ENCODE measurements around the gene IRF2BPL.

DNA sequence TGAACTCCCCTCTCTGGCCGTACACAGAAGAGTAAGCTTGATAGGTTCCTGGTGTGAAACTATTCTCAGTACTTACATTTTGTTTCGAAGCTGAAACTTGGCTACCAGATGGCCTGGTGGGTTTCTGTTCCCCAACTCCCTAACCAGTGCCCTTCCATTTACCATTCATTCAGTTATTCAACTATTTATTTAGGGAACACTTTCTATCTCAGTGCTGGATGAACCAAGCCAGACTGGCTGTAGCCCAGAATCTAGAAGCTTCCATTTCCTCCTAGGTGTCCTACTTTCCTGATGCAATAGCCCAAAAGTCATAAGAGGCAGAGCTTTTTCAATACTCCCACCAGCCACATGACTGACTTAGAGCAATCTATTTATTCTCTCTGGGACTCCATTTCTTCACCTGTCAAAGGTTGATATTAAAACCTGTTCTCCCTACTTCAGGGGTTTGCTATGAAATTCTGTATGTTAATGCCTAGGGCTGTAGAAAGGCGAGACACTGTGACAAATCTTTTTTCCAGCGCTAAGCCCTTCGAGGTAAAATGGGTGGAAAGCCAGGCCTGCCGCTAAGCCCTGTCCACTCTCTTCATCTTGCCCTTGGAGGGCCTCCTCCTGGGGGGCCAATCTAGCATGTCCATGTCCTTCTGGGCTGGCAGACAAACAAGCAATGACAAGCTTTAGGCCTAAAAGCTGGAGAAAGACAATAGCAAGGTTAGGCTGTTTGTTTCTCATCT lies 8.1 kb upstream of the IRF2BPL start:
- TF ChIP-seq SIN3A (IDR thresholded peaks at IDR 0.05; ENCODE audit: low read depth) (no peak), POLR2A (IDR thresholded peaks at IDR 0.05; ENCODE audit: borderline replicate concordance, extremely low read depth, insufficient read depth, insufficient read length) (no peak), ZFX (IDR thresholded peaks at IDR 0.05) (no peak), FOSL1 (IDR thresholded peaks at IDR 0.05; ENCODE audit: low read depth) (no peak), EGR1 (IDR thresholded peaks at IDR 0.05; ENCODE audit: low read depth) (no peak), RAD21 (IDR thresholded peaks at IDR 0.05; ENCODE audit: low read depth) (no peak), JUND (IDR thresholded peaks at IDR 0.05) (no peak), YY1 (IDR thresholded peaks at IDR 0.05; ENCODE audit: extremely low read depth, insufficient replicate concordance, low read depth, low read length) (no peak)
- TF ChIP-seq, protein P1, sequence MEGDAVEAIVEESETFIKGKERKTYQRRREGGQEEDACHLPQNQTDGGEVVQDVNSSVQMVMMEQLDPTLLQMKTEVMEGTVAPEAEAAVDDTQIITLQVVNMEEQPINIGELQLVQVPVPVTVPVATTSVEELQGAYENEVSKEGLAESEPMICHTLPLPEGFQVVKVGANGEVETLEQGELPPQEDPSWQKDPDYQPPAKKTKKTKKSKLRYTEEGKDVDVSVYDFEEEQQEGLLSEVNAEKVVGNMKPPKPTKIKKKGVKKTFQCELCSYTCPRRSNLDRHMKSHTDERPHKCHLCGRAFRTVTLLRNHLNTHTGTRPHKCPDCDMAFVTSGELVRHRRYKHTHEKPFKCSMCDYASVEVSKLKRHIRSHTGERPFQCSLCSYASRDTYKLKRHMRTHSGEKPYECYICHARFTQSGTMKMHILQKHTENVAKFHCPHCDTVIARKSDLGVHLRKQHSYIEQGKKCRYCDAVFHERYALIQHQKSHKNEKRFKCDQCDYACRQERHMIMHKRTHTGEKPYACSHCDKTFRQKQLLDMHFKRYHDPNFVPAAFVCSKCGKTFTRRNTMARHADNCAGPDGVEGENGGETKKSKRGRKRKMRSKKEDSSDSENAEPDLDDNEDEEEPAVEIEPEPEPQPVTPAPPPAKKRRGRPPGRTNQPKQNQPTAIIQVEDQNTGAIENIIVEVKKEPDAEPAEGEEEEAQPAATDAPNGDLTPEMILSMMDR (IDR thresholded peaks at IDR 0.05 in 2 of 3, conservative IDR thresholded peaks at IDR 0.05 in 1 of 3; ENCODE audit: borderline replicate concordance in 1 of 3, insufficient read depth in 1 of 3, low read depth in 2 of 3, low read length in 2 of 3), result no peak
- TF ChIP-seq, protein P2, sequence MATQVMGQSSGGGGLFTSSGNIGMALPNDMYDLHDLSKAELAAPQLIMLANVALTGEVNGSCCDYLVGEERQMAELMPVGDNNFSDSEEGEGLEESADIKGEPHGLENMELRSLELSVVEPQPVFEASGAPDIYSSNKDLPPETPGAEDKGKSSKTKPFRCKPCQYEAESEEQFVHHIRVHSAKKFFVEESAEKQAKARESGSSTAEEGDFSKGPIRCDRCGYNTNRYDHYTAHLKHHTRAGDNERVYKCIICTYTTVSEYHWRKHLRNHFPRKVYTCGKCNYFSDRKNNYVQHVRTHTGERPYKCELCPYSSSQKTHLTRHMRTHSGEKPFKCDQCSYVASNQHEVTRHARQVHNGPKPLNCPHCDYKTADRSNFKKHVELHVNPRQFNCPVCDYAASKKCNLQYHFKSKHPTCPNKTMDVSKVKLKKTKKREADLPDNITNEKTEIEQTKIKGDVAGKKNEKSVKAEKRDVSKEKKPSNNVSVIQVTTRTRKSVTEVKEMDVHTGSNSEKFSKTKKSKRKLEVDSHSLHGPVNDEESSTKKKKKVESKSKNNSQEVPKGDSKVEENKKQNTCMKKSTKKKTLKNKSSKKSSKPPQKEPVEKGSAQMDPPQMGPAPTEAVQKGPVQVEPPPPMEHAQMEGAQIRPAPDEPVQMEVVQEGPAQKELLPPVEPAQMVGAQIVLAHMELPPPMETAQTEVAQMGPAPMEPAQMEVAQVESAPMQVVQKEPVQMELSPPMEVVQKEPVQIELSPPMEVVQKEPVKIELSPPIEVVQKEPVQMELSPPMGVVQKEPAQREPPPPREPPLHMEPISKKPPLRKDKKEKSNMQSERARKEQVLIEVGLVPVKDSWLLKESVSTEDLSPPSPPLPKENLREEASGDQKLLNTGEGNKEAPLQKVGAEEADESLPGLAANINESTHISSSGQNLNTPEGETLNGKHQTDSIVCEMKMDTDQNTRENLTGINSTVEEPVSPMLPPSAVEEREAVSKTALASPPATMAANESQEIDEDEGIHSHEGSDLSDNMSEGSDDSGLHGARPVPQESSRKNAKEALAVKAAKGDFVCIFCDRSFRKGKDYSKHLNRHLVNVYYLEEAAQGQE (IDR thresholded peaks at IDR 0.05; ENCODE audit: low read depth), result no peak
